Endothelial cell of umbilical vein (primary cell): Measurements from ENCODE around the gene PRSS21. TPM values are rescaled to one million over a fixed set of nuclear protein-coding genes. Genes with fewer than 3 reads are reported as not detected.

Source experiments
- BruUV-seq: library from RNA; stranded (reverse); fragments of 400-500 nt; replicated peaks from 2 replicates; lab custom pipeline; 2021; lab: Mats Ljungman, UMichigan
- CTCF ChIA-PET: fragments of 300-600, 350-600 bp; sonication (Branson Sonifier 250); formaldehyde crosslinking; loops from one replicate; lab custom pipeline; 2021; ENCODE audit warnings: antibody characterized with exemption, inconsistent platforms; lab: Charles Lee
- POLR2A ChIA-PET: fragments of 300-600, 350-600 bp; sonication (Branson Sonifier 250); formaldehyde crosslinking; loops from one replicate; lab custom pipeline; 2021; ENCODE audit warnings: antibody characterized with exemption, inconsistent platforms; lab: Charles Lee
- DNase-seq: peaks from one replicate; pipeline ENCODE4 v3.0.0-alpha.2; 2011; ENCODE audit warnings: low read depth, low spot score
- FAIRE-seq: peaks from 2 replicates; lab custom pipeline; 2011; peaks lifted over from hg19 to GRCh38; lab: Jason Lieb, UNC
- H2AFZ ChIP-seq: 2 replicates; pipeline ENCODE4 v1.6.0; 2012; ENCODE audit warnings: low read depth, low read length, control low read depth, inconsistent platforms
- H3K27ac ChIP-seq: 2 replicates; pipeline ENCODE4 v1.5.1; 2011; ENCODE audit warnings: low read depth, mild to moderate bottlenecking, control low read depth, low read length, moderate library complexity; ENCODE audit not compliant: insufficient read depth
- H3K27me3 ChIP-seq, 2 experiments: 2 replicates each; pipeline versions ENCODE4 v1.6.0 to v1.6.1; 2011; ENCODE audit warnings: low read length in 2 of 2, mixed read lengths in 1 of 2; ENCODE audit not compliant: control insufficient read depth in 2 of 2, insufficient read depth in 2 of 2
- H3K36me3 ChIP-seq, 2 experiments: 2 replicates in 1 of 2; 3 replicates in 1 of 2; pipeline ENCODE4 v1.5.1; 2011; ENCODE audit warnings: low read length in 2 of 2, mild to moderate bottlenecking in 1 of 2, moderate library complexity in 1 of 2; ENCODE audit not compliant: control insufficient read depth in 2 of 2, insufficient read depth in 2 of 2; ENCODE audit errors: extremely low read depth in 1 of 2
- H3K4me1 ChIP-seq: 3 replicates; pipeline ENCODE4 v1.5.1; 2011; ENCODE audit warnings: mild to moderate bottlenecking, low read length; ENCODE audit not compliant: control insufficient read depth, insufficient read depth; ENCODE audit errors: extremely low read depth
- H3K4me2 ChIP-seq: 2 replicates; pipeline ENCODE4 v1.6.1; 2011; ENCODE audit warnings: low read length, control low read depth, mixed read lengths; ENCODE audit not compliant: insufficient read depth
- H3K4me3 ChIP-seq, 3 experiments: fragments of 200-600 bp in 1 of 3; sonication (generic), shearing (Covaris generic) in 1 of 3; replicated peaks in 1 of 3; 2 replicates each; pipeline ENCODE4 v1.5.1; 2011 to 2016; ENCODE audit warnings: control low read depth in 3 of 3, low read length in 3 of 3, mild to moderate bottlenecking in 2 of 3, inconsistent platforms in 1 of 3, low read depth in 1 of 3, moderate library complexity in 1 of 3; ENCODE audit not compliant: insufficient read depth in 1 of 3
- H3K79me2 ChIP-seq: 2 replicates; pipeline ENCODE4 v1.6.0; 2012; ENCODE audit warnings: low read length, inconsistent platforms; ENCODE audit not compliant: control insufficient read depth, insufficient read depth
- H3K9ac ChIP-seq: replicated peaks from 2 replicates; pipeline ENCODE3; 2011; ENCODE audit warnings: low read length, control low read depth; ENCODE audit not compliant: insufficient read depth; ENCODE audit errors: extremely low read depth
- H3K9me1 ChIP-seq: replicated peaks from 3 replicates; pipeline ENCODE4 v1.6.0; 2011; ENCODE audit warnings: mild to moderate bottlenecking, low read length; ENCODE audit not compliant: control insufficient read depth, insufficient read depth; ENCODE audit errors: extremely low read depth
- H3K9me3 ChIP-seq: replicated peaks from 2 replicates; pipeline ENCODE4 v1.5.1; 2012; ENCODE audit warnings: low read length, inconsistent platforms; ENCODE audit not compliant: control insufficient read depth, insufficient read depth
- H4K20me1 ChIP-seq: replicated peaks from 2 replicates; pipeline ENCODE3; 2011; ENCODE audit warnings: mild to moderate bottlenecking, low read length; ENCODE audit not compliant: control insufficient read depth, insufficient read depth; ENCODE audit errors: extremely low read depth
- FOS ChIP-seq: IDR thresholded peaks from 2 replicates; pipeline ENCODE4 v1.6.1; 2011; ENCODE audit warnings: mild to moderate bottlenecking, low read length, moderate library complexity, borderline replicate concordance; ENCODE audit not compliant: insufficient read depth
- GATA2 ChIP-seq: IDR thresholded peaks from 2 replicates; pipeline ENCODE4 v1.7.0; 2011; ENCODE audit warnings: low read depth, mild to moderate bottlenecking, moderate library complexity, mixed read lengths, low read length; ENCODE audit not compliant: insufficient read length, insufficient read depth
- JUN ChIP-seq: IDR thresholded peaks from 2 replicates; pipeline ENCODE4 v1.6.1; 2011; ENCODE audit warnings: borderline replicate concordance, low read depth; ENCODE audit not compliant: insufficient read length, insufficient read depth
- MYC ChIP-seq: IDR thresholded peaks from one replicate; pipeline ENCODE4 v1.6.1; 2011; ENCODE audit warnings: mild to moderate bottlenecking, low read depth, low read length
- POLR2AphosphoS5 ChIP-seq: IDR thresholded peaks from 2 replicates; pipeline ENCODE4 v1.6.1; 2012; ENCODE audit warnings: low read depth, mild to moderate bottlenecking, control low read depth, low read length, moderate library complexity; ENCODE audit not compliant: insufficient read depth
- dilution Hi-C: fragments of 300-500 bp; cut with MboI; formaldehyde crosslinking; loops from one replicate; pipeline ENCODE4 v1.15.0; 2019; ENCODE audit warnings: low sequenced_read_pairs; ENCODE audit not compliant: extremely low pct_ligation_motif_present
- intact Hi-C: fragments of 100-400 bp; cut with micrococcal nuclease; formaldehyde crosslinking; loops from one replicate; pipeline ENCODE4 v1.10.0; 2022
- polyA plus RNA-seq, 4 experiments: library from polyadenylated mRNA; depleted of rRNA in 3 of 4; stranded (reverse) in 3 of 4; unstranded in 1 of 4; fragments of >200 nt; gene quantifications; 2 replicates each; pipeline versions ENCODE4 v1.2.1 to v1.2.3, GENCODE V29; 2011 to 2012; ENCODE audit warnings: missing spikeins in 1 of 4
- total RNA-seq: library from RNA; stranded (reverse); gene quantifications from 2 replicates; pipeline ENCODE4 v1.2.3, GENCODE V29; 2021
- TF ChIP-seq, protein P1 (sequence below): IDR thresholded peaks from 2 replicates; pipeline ENCODE4 v1.6.1; 2011; ENCODE audit not compliant: insufficient read depth, insufficient read length

The PRSS21 gene
- total and polyA plus RNA-seq, 2 donors (not counting 3 experiments of a cell fraction or from before 2014, with no cell fraction given) = 0.28 TPM; not detected in 1

GRCh38 chr16:2818272-2818876 lies 1.3 kb downstream of the PRSS21 start:
- Histone ChIP-seq H3K9ac (no peak overlapping the region), H3K9me1 (no peaks in the 10 kb centered on the region), H4K20me1 (no peaks in the 10 kb centered on the region), H3K4me1 (no peaks in the 10 kb centered on the region), H3K27me3 (no peaks in the 10 kb centered on the region), H3K79me2 (no peaks in the 10 kb centered on the region), H3K4me2 (no peak overlapping the region), H3K4me3 (no peak overlapping the region), H2AFZ (no peak overlapping the region), H3K36me3 (no peaks in the 10 kb centered on the region), H3K9me3 (no peaks in the 10 kb centered on the region), H3K27ac (no peak overlapping the region)
- POLR2A ChIA-PET = no interaction called here
- no TSS peak for BruUV-seq
- CTCF ChIA-PET = no interaction called here
- no peak for FAIRE-seq
- DNase-seq = no peak
- TF ChIP-seq MYC = no peak
- TF ChIP-seq GATA2 = no peak
- TF ChIP-seq, protein P1, sequence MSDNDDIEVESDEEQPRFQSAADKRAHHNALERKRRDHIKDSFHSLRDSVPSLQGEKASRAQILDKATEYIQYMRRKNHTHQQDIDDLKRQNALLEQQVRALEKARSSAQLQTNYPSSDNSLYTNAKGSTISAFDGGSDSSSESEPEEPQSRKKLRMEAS = no peak
- TF ChIP-seq POLR2AphosphoS5 = no peak
- no peak for TF ChIP-seq JUN
- TF ChIP-seq FOS = no peak
- dilution Hi-C loops (no loop called here), intact Hi-C loops (no loop called here)
